ENCODE measurements around the gene ITSN1. TPM values are rescaled to one million over a fixed set of nuclear protein-coding genes. Genes with fewer than 3 reads are reported as not detected.

ITSN1 gene
- total and polyA plus RNA-seq, 2 experiments from 2014 or later = 77.9 to 95.7 TPM

GRCh38 chr21:33751533-33751932 is 109.2 kb downstream of the ITSN1 start:
- no peak for DNase-seq (ENCODE audit: low spot score)
- H2AFZ ChIP-seq = no peak overlapping the region

More at GRCh38 chr21:33751533-33751932, 109.2 kb downstream of the ITSN1 start:
- Histone ChIP-seq H3K27ac (ENCODE audit: low read depth) (no peak overlapping the region), H3K4me1 (ENCODE audit: insufficient read depth) (no peaks in the 10 kb centered on the region), H3K4me3 (no peak overlapping the region), H3K36me3 (ENCODE audit: insufficient read depth) (peaks cover 6% of the 10 kb centered on the region; the same call in 1 of the 2 replicates), H3F3A (replicated peaks; ENCODE audit: low read depth) (no peaks in the 10 kb centered on the region), H4K20me1 (replicated peaks; ENCODE audit: insufficient read depth) (no peaks in the 10 kb centered on the region), H3K79me2 (replicated peaks; ENCODE audit: insufficient read depth) (no peaks in the 10 kb centered on the region), H3K27me3 (ENCODE audit: insufficient read depth) (no peaks in the 10 kb centered on the region), H3K4me2 (no peak overlapping the region), H3K9me2 (ENCODE audit: insufficient read depth) (no peaks in the 10 kb centered on the region)
- Mint-ChIP-seq H3K4me1 (no peaks in the 10 kb centered on the region), H3K9me3 (peaks cover 10% of the 10 kb centered on the region; the same call in 2 of the 3 replicates), H3K27ac (0 out of 2 replicates have a peak overlapping the region, but pooled peaks have one; percentile 57), H3K27me3 (ENCODE audit: insufficient read depth, low read depth, poor library complexity) (peaks cover 3% of the 10 kb centered on the region), H3K4me3 (no peak overlapping the region), H3K36me3 (ENCODE audit: low read depth) (peaks cover 26% of the 10 kb centered on the region)
- no peak for ATAC-seq
- TF ChIP-seq JUNB (IDR thresholded peaks at IDR 0.05; ENCODE audit: unreplicated experiment) (no peak), EZH2phosphoT487 (IDR thresholded peaks at IDR 0.05; ENCODE audit: unreplicated experiment) (no peak), EZH2 (IDR thresholded peaks at IDR 0.05; ENCODE audit: low read depth, unreplicated experiment) (no peak), NANOG (IDR thresholded peaks at IDR 0.05; ENCODE audit: borderline replicate concordance) (no peak), REST (IDR thresholded peaks at IDR 0.05; ENCODE audit: unreplicated experiment) (no peak), ZNF462 (CRISPR knock-in tag; IDR thresholded peaks at IDR 0.05) (no peak), ZNF114 (CRISPR knock-in tag; IDR thresholded peaks at IDR 0.05) (no peak), STAT1 (IDR thresholded peaks at IDR 0.05; ENCODE audit: unreplicated experiment) (no peak), POLR2AphosphoS5 (IDR thresholded peaks at IDR 0.05; ENCODE audit: low read depth) (no peak), ZNF331 (CRISPR knock-in tag; IDR thresholded peaks at IDR 0.05; ENCODE audit: low read depth) (no peak), CREB1 (CRISPR knock-in tag; IDR thresholded peaks at IDR 0.05; ENCODE audit: low read depth) (no peak)
